H1 (cell line): ENCODE data around the gene LINC01488. TPM values are rescaled to one million over a fixed set of nuclear protein-coding genes. Genes with fewer than 3 reads are reported as not detected.

Experiments
- CTCF ChIA-PET: fragments of 300-600 bp; sonication (Branson Sonifier 250); formaldehyde crosslinking; loops from one replicate; lab custom pipeline; 2021; ENCODE audit not compliant: partially characterized antibody; lab: Charles Lee
- POLR2A ChIA-PET: fragments of 300-600 bp; sonication (Branson Sonifier 250); formaldehyde crosslinking; loops from one replicate; lab custom pipeline; 2021; ENCODE audit warnings: inconsistent platforms; ENCODE audit not compliant: partially characterized antibody; lab: Charles Lee
- DNase-seq, 2 experiments: peaks; one replicate each; pipeline versions ENCODE4 v3.0.0 to v3.0.0-alpha.2; 2010 to 2022; ENCODE audit warnings: low spot score in 2 of 2, low read depth in 1 of 2, mixed read lengths in 1 of 2
- FAIRE-seq: peaks from 2 replicates; lab custom pipeline; 2011; peaks lifted over from hg19 to GRCh38; lab: Jason Lieb, UNC
- H2AFZ ChIP-seq: 2 replicates; pipeline ENCODE4 v1.8.1; 2012; ENCODE audit warnings: low read length, inconsistent platforms
- H2AK5ac ChIP-seq: 2 replicates; pipeline ENCODE4 v1.6.1; 2013; ENCODE audit warnings: low read depth, low read length
- H2BK120ac ChIP-seq: replicated peaks from 2 replicates; pipeline ENCODE3; 2013; ENCODE audit warnings: low read depth, low read length, inconsistent platforms
- H2BK12ac ChIP-seq: 2 replicates; pipeline ENCODE4 v1.6.1; 2013; ENCODE audit warnings: low read depth, low read length
- H2BK15ac ChIP-seq: 2 replicates; pipeline ENCODE4 v1.6.1; 2013; ENCODE audit warnings: low read length
- H2BK20ac ChIP-seq: 2 replicates; pipeline ENCODE4 v1.6.1; 2013; ENCODE audit warnings: low read length
- H2BK5ac ChIP-seq: 2 replicates; pipeline ENCODE4 v1.6.1; 2013; ENCODE audit warnings: low read depth, low read length
- H3K14ac ChIP-seq: 2 replicates; pipeline ENCODE4 v1.6.1; 2013; ENCODE audit warnings: inconsistent platforms; ENCODE audit not compliant: insufficient read length
- H3K18ac ChIP-seq: 2 replicates; pipeline ENCODE4 v1.6.1; 2013; ENCODE audit warnings: low read length; ENCODE audit errors: extremely low read depth
- H3K23ac ChIP-seq: 2 replicates; pipeline ENCODE4 v1.6.1; 2013; ENCODE audit warnings: inconsistent platforms; ENCODE audit not compliant: insufficient read length
- H3K23me2 ChIP-seq: 2 replicates; pipeline ENCODE4 v1.6.1; 2013; ENCODE audit warnings: low read depth, low read length
- H3K27ac ChIP-seq: 2 replicates; pipeline ENCODE4 v1.6.1; 2011; ENCODE audit warnings: low read depth, low read length, inconsistent platforms
- H3K27me3 ChIP-seq, 4 experiments: replicated peaks in 1 of 4; 1 replicate in 1 of 4; 2 replicates in 3 of 4; pipeline versions ENCODE4 v1.6.1 to v1.8.1; 2011 to 2013; ENCODE audit warnings: low read length in 3 of 4, mild to moderate bottlenecking in 3 of 4, inconsistent platforms in 2 of 4, mixed read lengths in 2 of 4, moderate library complexity in 1 of 4; ENCODE audit not compliant: control insufficient read depth in 3 of 4, insufficient read depth in 3 of 4; ENCODE audit errors: extremely low read depth in 1 of 4
- H3K36me3 ChIP-seq, 4 experiments: 2 replicates each; pipeline versions ENCODE4 v1.6.1 to v1.8.1; 2011 to 2013; ENCODE audit warnings: mild to moderate bottlenecking in 4 of 4, low read length in 3 of 4, moderate library complexity in 2 of 4, control low read depth in 1 of 4, inconsistent platforms in 1 of 4; ENCODE audit not compliant: insufficient read depth in 4 of 4, control insufficient read depth in 2 of 4
- H3K4ac ChIP-seq: replicated peaks from 2 replicates; pipeline ENCODE3; 2013; ENCODE audit warnings: low read length, low read depth, mixed read lengths, inconsistent platforms; ENCODE audit not compliant: insufficient read length
- H3K4me1 ChIP-seq, 4 experiments: replicated peaks in 1 of 4; 1 replicate in 1 of 4; 2 replicates in 3 of 4; pipeline versions ENCODE4 v1.6.1 to v1.8.1; 2011 to 2013; ENCODE audit warnings: low read length in 3 of 4, inconsistent platforms in 2 of 4, mixed read lengths in 1 of 4; ENCODE audit not compliant: insufficient read depth in 4 of 4, control insufficient read depth in 3 of 4
- H3K4me2 ChIP-seq, 2 experiments: 2 replicates each; pipeline versions ENCODE4 v1.6.1 to v1.8.1; 2011 to 2013; ENCODE audit warnings: low read depth in 2 of 2, low read length in 2 of 2, control low read depth in 1 of 2, inconsistent platforms in 1 of 2, mild to moderate bottlenecking in 1 of 2; ENCODE audit not compliant: insufficient read depth in 1 of 2
- H3K4me3 ChIP-seq, 4 experiments: fragments of 200-600, 300-600 bp in 1 of 4; sonication (generic), shearing (Covaris generic), sonication (Bioruptor Twin) in 1 of 4; 2 replicates each; pipeline versions ENCODE4 v1.5.1 to v1.8.1; 2011 to 2016; ENCODE audit warnings: low read length in 4 of 4, low read depth in 3 of 4, control low read depth in 2 of 4, inconsistent platforms in 2 of 4, mild to moderate bottlenecking in 2 of 4, mixed read lengths in 1 of 4, moderate library complexity in 1 of 4; ENCODE audit not compliant: insufficient read depth in 2 of 4; ENCODE audit errors: extremely low read depth in 1 of 4
- H3K56ac ChIP-seq: replicated peaks from 2 replicates; pipeline ENCODE3; 2013; ENCODE audit warnings: low read depth, mild to moderate bottlenecking, mixed read lengths, low read length, inconsistent platforms; ENCODE audit not compliant: insufficient read length
- H3K79me1 ChIP-seq: 2 replicates; pipeline ENCODE4 v1.6.1; 2013; ENCODE audit warnings: low read depth, low read length, control low read depth
- H3K79me2 ChIP-seq, 2 experiments: 2 replicates each; pipeline versions ENCODE4 v1.6.1 to v1.8.1; 2012 to 2013; ENCODE audit warnings: low read length in 2 of 2, mild to moderate bottlenecking in 2 of 2, inconsistent platforms in 1 of 2; ENCODE audit not compliant: insufficient read depth in 2 of 2, control insufficient read depth in 1 of 2
- H3K9ac ChIP-seq, 4 experiments: replicated peaks in 1 of 4; 1 replicate in 1 of 4; 2 replicates in 3 of 4; pipeline versions ENCODE4 v1.6.1 to v1.8.1; 2011 to 2013; ENCODE audit warnings: low read depth in 3 of 4, low read length in 3 of 4, control low read depth in 2 of 4, mild to moderate bottlenecking in 2 of 4, moderate library complexity in 2 of 4, inconsistent platforms in 1 of 4; ENCODE audit errors: extremely low read depth in 1 of 4
- H3K9me3 ChIP-seq, 2 experiments: 2 replicates each; pipeline versions ENCODE4 v1.6.1 to v1.8.1; 2012 to 2013; ENCODE audit warnings: mild to moderate bottlenecking in 2 of 2, moderate library complexity in 2 of 2, control low read depth in 1 of 2, inconsistent platforms in 1 of 2, low read depth in 1 of 2, low read length in 1 of 2, mixed read lengths in 1 of 2; ENCODE audit not compliant: insufficient read depth in 2 of 2
- H4K20me1 ChIP-seq, 2 experiments: replicated peaks in 1 of 2; 2 replicates each; pipeline versions ENCODE3 to v1.8.1; 2011 to 2013; ENCODE audit warnings: inconsistent platforms in 2 of 2, low read length in 2 of 2, mild to moderate bottlenecking in 1 of 2; ENCODE audit not compliant: insufficient read depth in 2 of 2, control insufficient read depth in 1 of 2
- H4K5ac ChIP-seq: 2 replicates; pipeline ENCODE4 v1.6.1; 2013; ENCODE audit warnings: low read length, low read depth, mixed read lengths, inconsistent platforms; ENCODE audit not compliant: insufficient read length
- H4K8ac ChIP-seq: 2 replicates; pipeline ENCODE4 v1.8.0; 2013; ENCODE audit warnings: mild to moderate bottlenecking, moderate library complexity, low read length, inconsistent platforms; ENCODE audit not compliant: insufficient read depth; ENCODE audit errors: extremely low read depth
- H4K91ac ChIP-seq: replicated peaks from 2 replicates; pipeline ENCODE3; 2013; ENCODE audit warnings: low read length, mixed read lengths, inconsistent platforms; ENCODE audit not compliant: insufficient read length
- CBX8 ChIP-seq: fragments of 300-800, 300-1000 bp; sonication (generic); IDR thresholded peaks from 2 replicates; pipeline ENCODE4 v1.7.1; 2016; ENCODE audit warnings: low read depth, low read length, borderline replicate concordance
- SP4 ChIP-seq: IDR thresholded peaks from 2 replicates; pipeline ENCODE4 v1.6.1; 2012; ENCODE audit warnings: low read length, inconsistent platforms
- WGBS, 2 experiments: shearing (Covaris generic) in 1 of 2; methylation state at CpG; one replicate each; pipeline versions ENCODE4 v1.1.6 to v1.1.7; 2013 to 2015; ENCODE audit warnings: low lambda C conversion rate in 2 of 2, mixed read lengths in 2 of 2, inconsistent platforms in 1 of 2, low coverage in 1 of 2, missing lambda C conversion rate in 1 of 2; ENCODE audit not compliant: insufficient replicate concordance in 2 of 2, insufficient coverage in 1 of 2, insufficient read length in 1 of 2; ENCODE audit errors: extremely low coverage in 1 of 2, missing lambda C conversion rate in 1 of 2; 5-methylcytosine and 5-hydroxymethylcytosine counted together
- polyA plus RNA-seq, 7 experiments: library from polyadenylated mRNA; depleted of rRNA in 3 of 7; stranded (reverse) in 5 of 7; unstranded in 2 of 7; fragments of >200 nt in 5 of 7; fragments of 200-250 nt in 2 of 7; gene quantifications; 1 replicate in 5 of 7; 2 replicates in 1 of 7; 4 replicates in 1 of 7; pipeline versions ENCODE4 v1.2.1 to v1.2.3, GENCODE V29; 2011 to 2013; ENCODE audit warnings: missing spikeins in 2 of 7, mixed read lengths in 2 of 7
- total RNA-seq: library from RNA; stranded (reverse); fragmentation: NEBNext Ultra II Directional; extraction: Animal tissue kit (Norgen Biotek cat#: 25700); gene quantifications from 2 replicates; pipeline ENCODE4 v1.2.1, GENCODE V29; 2021

LINC01488 gene
- total and polyA plus RNA-seq, 2 of the 8 experiments (the other 6 are each of a cell fraction or from before 2014, with no cell fraction given), result not detected

GRCh38 chr11:69485337-69486041, 4.0 kb downstream of the LINC01488 start:
- Histone ChIP-seq H3K23me2 (peaks cover 7% of the 10 kb centered on the region; the same call in 1 of the 2 replicates), H2BK120ac (no peak overlapping the region), H3K4me3 (no peak overlapping the region), H3K27me3 (no peaks in the 10 kb centered on the region), H4K8ac (no peak overlapping the region), H2AK5ac (no peak overlapping the region), H3K79me2 (no peaks in the 10 kb centered on the region), H4K20me1 (no peaks in the 10 kb centered on the region), H2AFZ (no peak overlapping the region), H3K23ac (no peak overlapping the region), H2BK20ac (peak overlapping the region; percentile 86; the same call in 1 of the 2 replicates), H3K4ac (no peak overlapping the region), H3K79me1 (no peaks in the 10 kb centered on the region), H3K56ac (no peak overlapping the region), H3K4me1 (peaks cover 0 to 13% (median 3%) of the 10 kb centered on the region in 4 experiments; a peak in 3 of 7 replicates), H3K9me3 (no peaks in the 10 kb centered on the region), H4K5ac (no peak overlapping the region), H3K36me3 (no peaks in the 10 kb centered on the region), H4K91ac (peak overlapping the region; percentile 15), H3K14ac (no peak overlapping the region), H3K18ac (no peak overlapping the region; the same call in none of the 2 replicates), H2BK15ac (peak overlapping the region; percentile 61; the same call in 1 of the 2 replicates), H2BK12ac (0 out of 2 replicates have a peak overlapping the region, but pooled peaks have one; percentile 39), H3K27ac (no peak overlapping the region), H3K4me2 (no peak overlapping the region), H2BK5ac (no peak overlapping the region), H3K9ac (no peak overlapping the region)
- WGBS, 2 experiments, result 85% methylated on average over 10 of the region's 11 CpGs; no CpG with 5 or more reads in 1 of the 2 experiments
- ChIA-PET POLR2A (interaction anchor here (0.6 kb wide), 1 partner anchor 502 kb away, joined by 4 read pairs; no protein-coding TSS in a partner anchor), CTCF (interaction anchor here (0.8 to 1.5 kb wide), 2 partner anchors 41 to 163 kb away, joined by 3 to 5 read pairs; no protein-coding TSS in a partner anchor)
- DNase-seq (no peak), FAIRE-seq (no peak)
- TF ChIP-seq CBX8 (no peak), SP4 (no peak)
